ENCODE results near the gene HIF3A. TPM values are rescaled to one million over a fixed set of nuclear protein-coding genes. Genes with fewer than 3 reads are reported as not detected.

HIF3A gene
- total RNA-seq, 1 donor from 2014 or later: 0.42 TPM

GRCh38 chr19:46283771-46284170 is 13.1 kb upstream of the HIF3A start:
- H3K36me3 ChIP-seq (ENCODE audit: control insufficient read depth, insufficient read depth, low read length): no peaks in the 10 kb centered on the region
- TF ChIP-seq, protein P1, sequence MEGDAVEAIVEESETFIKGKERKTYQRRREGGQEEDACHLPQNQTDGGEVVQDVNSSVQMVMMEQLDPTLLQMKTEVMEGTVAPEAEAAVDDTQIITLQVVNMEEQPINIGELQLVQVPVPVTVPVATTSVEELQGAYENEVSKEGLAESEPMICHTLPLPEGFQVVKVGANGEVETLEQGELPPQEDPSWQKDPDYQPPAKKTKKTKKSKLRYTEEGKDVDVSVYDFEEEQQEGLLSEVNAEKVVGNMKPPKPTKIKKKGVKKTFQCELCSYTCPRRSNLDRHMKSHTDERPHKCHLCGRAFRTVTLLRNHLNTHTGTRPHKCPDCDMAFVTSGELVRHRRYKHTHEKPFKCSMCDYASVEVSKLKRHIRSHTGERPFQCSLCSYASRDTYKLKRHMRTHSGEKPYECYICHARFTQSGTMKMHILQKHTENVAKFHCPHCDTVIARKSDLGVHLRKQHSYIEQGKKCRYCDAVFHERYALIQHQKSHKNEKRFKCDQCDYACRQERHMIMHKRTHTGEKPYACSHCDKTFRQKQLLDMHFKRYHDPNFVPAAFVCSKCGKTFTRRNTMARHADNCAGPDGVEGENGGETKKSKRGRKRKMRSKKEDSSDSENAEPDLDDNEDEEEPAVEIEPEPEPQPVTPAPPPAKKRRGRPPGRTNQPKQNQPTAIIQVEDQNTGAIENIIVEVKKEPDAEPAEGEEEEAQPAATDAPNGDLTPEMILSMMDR (IDR thresholded peaks at IDR 0.05; ENCODE audit: insufficient read depth, low read length, poor library complexity, severe bottlenecking): no peak
- DNase-seq (ENCODE audit: low read depth): no peak
- peaks cover 3% of the 10 kb centered on the region for H3K27me3 ChIP-seq (ENCODE audit: control insufficient read depth, insufficient read depth, low read length)
- H3K4me3 ChIP-seq (ENCODE audit: low read depth, low read length): no peak overlapping the region

DNA sequence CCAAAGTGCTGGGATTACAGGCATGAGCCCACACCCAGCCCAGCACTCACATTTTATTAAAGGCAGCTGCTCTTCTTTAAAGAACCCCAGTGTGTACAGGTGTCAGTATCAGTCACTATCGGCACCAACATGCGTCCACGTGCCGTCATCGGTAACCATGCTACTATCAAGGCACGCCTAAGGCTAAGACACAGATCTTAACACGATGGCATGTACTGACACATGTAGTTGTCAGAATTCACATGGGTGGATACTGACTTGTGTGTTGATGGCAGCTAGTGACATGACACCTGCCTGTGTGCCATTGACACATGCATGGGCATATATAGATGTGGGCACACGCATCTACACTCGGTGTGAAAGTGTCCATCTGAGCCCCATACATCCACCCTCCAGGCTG is 12.2 kb upstream of the HIF3A start:
- TF ChIP-seq, protein P1 (IDR thresholded peaks at IDR 0.05; ENCODE audit: insufficient read depth, low read length, poor library complexity, severe bottlenecking): no peak
- no peaks in the 10 kb centered on the region for H3K36me3 ChIP-seq (ENCODE audit: control insufficient read depth, insufficient read depth, low read length)
- no peak overlapping the region for H3K4me3 ChIP-seq (ENCODE audit: low read depth, low read length)
- no peak for DNase-seq (ENCODE audit: low read depth)
- no peaks in the 10 kb centered on the region for H3K27me3 ChIP-seq (ENCODE audit: control insufficient read depth, insufficient read depth, low read length)

- Histone ChIP-seq H3K27me3 (ENCODE audit: control insufficient read depth, insufficient read depth, low read length) (no peaks in the 10 kb centered on the region), H3K36me3 (ENCODE audit: control insufficient read depth, insufficient read depth, low read length) (no peaks in the 10 kb centered on the region), H3K4me3 (ENCODE audit: low read depth, low read length) (no peak overlapping the region)
- TF ChIP-seq, protein P1 (IDR thresholded peaks at IDR 0.05; ENCODE audit: insufficient read depth, low read length, poor library complexity, severe bottlenecking): no peak
- DNase-seq (ENCODE audit: low read depth): no peak
These were observed 9.3 kb upstream of the HIF3A start for GRCh38 chr19:46287585-46287984.

DNA sequence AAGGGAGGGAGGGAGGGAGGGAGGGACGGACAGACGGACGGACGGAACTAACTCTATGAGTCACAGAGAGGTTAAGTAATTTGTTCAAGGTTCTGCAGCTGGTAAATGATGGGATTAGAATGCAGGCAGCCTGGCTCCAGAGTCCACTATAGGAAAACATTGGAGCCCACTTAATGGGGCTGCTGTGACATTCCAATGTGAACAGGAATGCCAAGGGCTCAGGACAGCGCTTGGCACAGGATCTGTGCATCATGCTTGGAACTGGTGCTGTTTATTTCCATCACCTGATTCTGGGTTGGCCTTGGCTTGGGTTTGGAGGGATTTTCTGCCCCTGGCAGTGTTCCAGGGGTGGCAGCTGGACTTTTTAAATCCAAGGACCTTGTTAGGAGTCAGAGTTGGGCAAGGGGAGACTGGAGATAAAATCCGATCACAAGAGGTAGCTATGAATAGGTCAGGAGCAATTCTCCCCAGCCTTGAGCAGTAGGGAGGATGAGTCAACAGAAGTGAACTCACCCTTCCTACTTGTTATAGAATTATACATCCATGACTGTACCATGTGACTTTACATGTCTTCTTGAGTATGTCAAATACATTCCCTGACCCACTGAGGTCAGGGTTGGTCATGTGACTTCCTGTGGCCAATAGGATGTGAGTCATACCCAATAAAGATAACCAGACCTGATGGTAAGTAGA is 7.8 kb upstream of the HIF3A start:
- DNase-seq (ENCODE audit: low read depth): peak; percentile 67
- H3K36me3 ChIP-seq (ENCODE audit: control insufficient read depth, insufficient read depth, low read length): no peaks in the 10 kb centered on the region
- TF ChIP-seq, protein P1 (IDR thresholded peaks at IDR 0.05; ENCODE audit: insufficient read depth, low read length, poor library complexity, severe bottlenecking): no peak
- H3K27me3 ChIP-seq (ENCODE audit: control insufficient read depth, insufficient read depth, low read length): no peaks in the 10 kb centered on the region
- H3K4me3 ChIP-seq (ENCODE audit: low read depth, low read length): no peak overlapping the region

GRCh38 chr19:46289724-46290619 is 6.9 kb upstream of the HIF3A start:
- Histone ChIP-seq H3K27me3 (ENCODE audit: control insufficient read depth, insufficient read depth, low read length) (no peaks in the 10 kb centered on the region), H3K36me3 (ENCODE audit: control insufficient read depth, insufficient read depth, low read length) (no peaks in the 10 kb centered on the region), H3K4me3 (ENCODE audit: low read depth, low read length) (no peak overlapping the region)
- DNase-seq (ENCODE audit: low read depth): no peak
- TF ChIP-seq, protein P1 (IDR thresholded peaks at IDR 0.05; ENCODE audit: insufficient read depth, low read length, poor library complexity, severe bottlenecking): no peak
